Activated naive CD8-positive, alpha-beta T cell treated with anti-CD3 and anti-CD28 coated beads, Interleukin-2, amount 50 U/mL, for 24 hours (primary cell): Measurements from ENCODE around the gene TMEM144.

ENCODE experiments used
- ATAC-seq: fragments of 150-1000 bp; cut with Tn5 transposase; one replicate; pipeline ENCODE4 v1.10.0; 2021
- DNase-seq: peaks from one replicate; pipeline ENCODE4 v3.0.0; 2021
- H3K27ac Mint-ChIP-seq: one replicate; pipeline ENCODE4 v1.8.0; 2021; ENCODE audit warnings: mild to moderate bottlenecking, mixed read lengths
- H3K27me3 Mint-ChIP-seq: one replicate; pipeline ENCODE4 v1.8.0; 2021; ENCODE audit warnings: mixed read lengths
- H3K36me3 Mint-ChIP-seq: one replicate; pipeline ENCODE4 v1.8.0; 2021; ENCODE audit warnings: low read depth, mixed read lengths
- H3K4me1 Mint-ChIP-seq: one replicate; pipeline ENCODE4 v1.8.0; 2021; ENCODE audit warnings: mixed read lengths
- H3K4me3 Mint-ChIP-seq: one replicate; pipeline ENCODE4 v1.8.0; 2021; ENCODE audit warnings: mild to moderate bottlenecking, moderate library complexity, mixed read lengths
- H3K9me3 Mint-ChIP-seq: one replicate; pipeline ENCODE4 v1.8.0; 2021; ENCODE audit warnings: mixed read lengths

Gene TMEM144

DNA sequence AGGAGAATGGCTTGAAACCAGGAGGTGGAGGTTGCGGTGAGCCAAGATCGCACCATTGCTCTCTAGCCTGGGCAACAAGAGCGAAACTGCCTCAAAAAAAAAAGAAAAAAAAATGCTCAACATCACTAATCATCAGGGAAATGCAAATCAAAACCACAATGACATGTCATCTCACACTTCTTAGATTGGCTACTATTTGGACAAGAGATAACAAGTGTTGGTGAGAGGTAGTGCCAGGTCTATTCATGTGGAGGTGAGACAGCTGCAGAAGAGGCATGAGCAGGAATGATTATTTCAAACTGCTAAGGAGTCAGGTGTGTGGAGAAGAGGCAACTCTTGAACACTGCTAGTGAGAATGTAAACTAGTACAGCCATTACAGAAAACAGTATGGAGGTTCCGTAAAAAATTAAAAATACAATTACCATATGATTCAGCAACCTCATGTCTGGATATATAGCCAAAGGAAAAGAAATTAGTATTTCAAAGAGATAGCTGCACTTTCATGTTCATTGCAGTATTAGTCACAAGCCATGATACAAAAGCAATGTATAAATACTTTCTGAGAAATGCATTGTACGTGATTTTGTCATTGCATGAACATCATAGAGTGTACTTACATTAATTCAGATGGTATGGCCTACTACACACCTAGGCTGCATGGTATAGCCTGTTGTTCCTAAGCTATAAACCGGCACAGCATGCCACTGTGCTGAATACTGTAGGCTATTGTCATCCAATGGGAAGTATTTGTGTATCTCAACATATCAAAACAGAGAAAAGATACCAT lies 75.3 kb downstream of the TMEM144 start:
- no peak overlapping the region for H3K4me3 Mint-ChIP-seq
- DNase-seq (no peak), ATAC-seq (no peak)
- no peaks in the 10 kb centered on the region for H3K9me3 Mint-ChIP-seq
- no peaks in the 10 kb centered on the region for H3K36me3 Mint-ChIP-seq
- H3K27ac Mint-ChIP-seq, result no peak overlapping the region
- H3K4me1 Mint-ChIP-seq, result no peaks in the 10 kb centered on the region
- peaks cover 2% of the 10 kb centered on the region for H3K27me3 Mint-ChIP-seq

DNA sequence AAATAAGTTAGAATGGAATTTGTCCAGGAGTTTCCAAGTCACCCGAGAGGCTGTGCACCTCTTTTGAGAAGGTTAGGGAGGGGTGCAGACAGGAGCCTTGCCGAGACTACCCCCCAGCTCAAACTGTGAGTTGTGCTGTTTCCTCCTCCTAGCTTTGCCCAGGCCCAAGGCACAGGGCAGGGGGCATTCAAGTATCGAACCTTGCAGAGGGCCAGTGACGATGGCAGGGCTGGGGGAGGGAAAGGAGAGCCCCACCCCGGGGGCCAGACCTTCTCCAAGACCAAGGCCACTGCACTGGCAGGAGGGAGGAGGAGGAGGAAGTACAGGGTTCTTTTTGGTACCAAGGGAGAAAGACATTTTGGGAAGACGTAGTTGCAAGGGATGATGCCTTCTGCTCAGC lies 80.6 kb downstream of the TMEM144 start:
- no peak overlapping the region for H3K4me3 Mint-ChIP-seq
- H3K9me3 Mint-ChIP-seq, result peaks cover 4% of the 10 kb centered on the region
- H3K36me3 Mint-ChIP-seq, result no peaks in the 10 kb centered on the region
- H3K4me1 Mint-ChIP-seq, result no peaks in the 10 kb centered on the region
- DNase-seq (no peak), ATAC-seq (no peak)
- H3K27me3 Mint-ChIP-seq, result peaks cover 2% of the 10 kb centered on the region
- H3K27ac Mint-ChIP-seq, result no peak overlapping the region

DNA sequence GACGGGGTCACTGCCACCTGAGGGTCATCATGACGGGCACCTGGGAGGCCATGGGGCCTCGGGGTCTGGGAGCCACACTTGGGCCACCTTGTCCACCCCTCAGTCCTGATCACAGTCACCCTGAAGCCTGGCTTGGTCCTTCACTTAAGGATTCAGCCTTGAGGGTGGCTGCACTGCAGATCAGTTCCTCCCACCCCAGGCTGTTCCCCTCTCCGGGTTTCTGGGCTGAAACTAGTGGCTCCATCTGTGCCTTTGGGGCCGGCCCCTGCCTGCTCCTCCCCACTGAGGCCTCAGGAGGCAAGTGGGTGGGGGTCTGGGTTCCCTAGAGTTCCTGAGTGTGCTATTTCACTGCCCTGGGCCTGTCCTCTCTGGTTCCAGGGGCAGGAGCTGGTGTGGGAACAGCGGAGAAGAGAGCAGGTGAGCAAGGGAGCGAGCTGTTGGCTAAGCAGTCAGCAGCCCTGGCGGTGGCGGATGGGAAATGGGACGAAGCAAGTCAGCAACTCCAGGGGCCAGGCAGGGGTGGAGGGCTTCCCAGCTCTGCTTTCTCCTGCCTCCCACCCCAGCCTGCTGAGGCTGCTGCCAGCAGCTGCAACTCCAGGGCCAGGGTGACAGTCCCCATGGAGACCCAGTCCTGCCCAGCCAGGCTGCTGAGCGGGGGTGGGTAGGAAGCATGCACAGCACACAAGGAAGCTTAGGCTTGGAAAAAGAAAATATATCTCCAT lies 81.2 kb downstream of the TMEM144 start:
- no peaks in the 10 kb centered on the region for H3K36me3 Mint-ChIP-seq
- H3K4me1 Mint-ChIP-seq, result no peaks in the 10 kb centered on the region
- peaks cover 2% of the 10 kb centered on the region for H3K27me3 Mint-ChIP-seq
- H3K9me3 Mint-ChIP-seq, result peaks cover 4% of the 10 kb centered on the region
- no peak overlapping the region for H3K4me3 Mint-ChIP-seq
- ATAC-seq, result no peak
- no peak for DNase-seq
- H3K27ac Mint-ChIP-seq, result no peak overlapping the region

DNA sequence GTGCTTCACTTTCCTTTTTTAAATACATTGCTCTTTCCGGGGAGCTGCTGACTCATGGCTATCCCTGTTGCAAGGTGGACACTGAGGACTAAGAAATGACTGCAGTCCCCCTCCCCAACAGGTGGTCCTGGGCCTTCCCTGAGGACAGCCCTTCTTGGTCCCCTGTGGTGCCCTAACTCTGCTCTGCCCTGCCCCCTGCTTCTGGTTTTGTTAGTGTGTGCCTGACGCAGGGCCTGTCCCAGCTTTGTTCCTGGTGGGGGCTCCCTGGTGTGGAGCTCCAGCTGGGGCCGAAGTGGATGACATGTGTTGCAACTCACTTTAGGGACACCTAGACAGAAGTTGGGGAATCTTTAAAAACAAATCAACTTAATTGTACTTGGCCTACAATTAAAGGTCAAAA lies 81.9 kb downstream of the TMEM144 start:
- Mint-ChIP-seq H3K9me3 (peaks cover 4% of the 10 kb centered on the region), H3K4me3 (no peak overlapping the region), H3K27me3 (peaks cover 2% of the 10 kb centered on the region), H3K27ac (no peak overlapping the region), H3K36me3 (no peaks in the 10 kb centered on the region), H3K4me1 (no peaks in the 10 kb centered on the region)
- ATAC-seq, result no peak
- DNase-seq, result no peak

DNA sequence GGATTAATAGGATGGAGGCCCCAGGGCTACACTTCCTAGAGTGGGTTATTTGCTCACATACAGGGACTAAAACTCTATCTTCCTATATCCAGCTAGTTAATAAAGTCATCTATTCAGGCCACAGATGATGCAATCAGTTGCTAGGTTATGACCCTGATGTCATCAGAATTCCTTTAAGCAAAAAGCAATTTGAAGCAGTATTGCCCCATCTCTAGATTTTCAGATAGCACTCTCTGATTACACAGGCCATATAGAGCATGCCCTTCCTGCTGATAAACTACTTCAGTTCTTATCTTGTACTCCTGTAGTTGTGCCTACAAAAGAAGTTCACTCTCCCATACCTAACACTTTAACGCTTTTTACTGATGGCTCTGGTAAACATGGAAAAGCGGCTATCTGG lies 84.8 kb downstream of the TMEM144 start:
- no peak overlapping the region for H3K27ac Mint-ChIP-seq
- H3K9me3 Mint-ChIP-seq, result peaks cover 4% of the 10 kb centered on the region
- no peaks in the 10 kb centered on the region for H3K36me3 Mint-ChIP-seq
- no peak overlapping the region for H3K4me3 Mint-ChIP-seq
- ATAC-seq (no peak), DNase-seq (no peak)
- H3K27me3 Mint-ChIP-seq, result peaks cover 2% of the 10 kb centered on the region
- H3K4me1 Mint-ChIP-seq, result no peaks in the 10 kb centered on the region

DNA sequence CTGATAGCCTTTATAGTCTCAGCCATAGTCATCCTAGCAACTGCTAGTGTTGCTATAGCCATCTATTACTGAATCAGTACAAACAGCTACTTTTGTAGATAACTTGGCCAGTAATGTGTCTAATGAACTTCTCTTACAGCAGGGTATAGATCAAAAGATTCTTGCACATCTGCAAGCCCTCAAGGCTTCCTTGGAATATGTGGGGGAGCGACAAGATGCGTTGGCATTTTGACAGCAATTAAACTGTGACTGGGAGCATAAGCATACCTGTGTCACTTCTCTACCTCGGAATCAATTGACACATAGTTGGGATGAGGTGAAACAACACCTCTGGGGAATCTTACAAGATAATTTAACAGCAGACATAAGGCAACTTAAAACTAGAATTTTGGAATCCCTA lies 87.6 kb downstream of the TMEM144 start:
- Mint-ChIP-seq H3K36me3 (no peaks in the 10 kb centered on the region), H3K4me3 (no peak overlapping the region), H3K9me3 (no peaks in the 10 kb centered on the region), H3K4me1 (no peaks in the 10 kb centered on the region), H3K27me3 (no peaks in the 10 kb centered on the region), H3K27ac (no peak overlapping the region)
- ATAC-seq (no peak), DNase-seq (no peak)

DNA sequence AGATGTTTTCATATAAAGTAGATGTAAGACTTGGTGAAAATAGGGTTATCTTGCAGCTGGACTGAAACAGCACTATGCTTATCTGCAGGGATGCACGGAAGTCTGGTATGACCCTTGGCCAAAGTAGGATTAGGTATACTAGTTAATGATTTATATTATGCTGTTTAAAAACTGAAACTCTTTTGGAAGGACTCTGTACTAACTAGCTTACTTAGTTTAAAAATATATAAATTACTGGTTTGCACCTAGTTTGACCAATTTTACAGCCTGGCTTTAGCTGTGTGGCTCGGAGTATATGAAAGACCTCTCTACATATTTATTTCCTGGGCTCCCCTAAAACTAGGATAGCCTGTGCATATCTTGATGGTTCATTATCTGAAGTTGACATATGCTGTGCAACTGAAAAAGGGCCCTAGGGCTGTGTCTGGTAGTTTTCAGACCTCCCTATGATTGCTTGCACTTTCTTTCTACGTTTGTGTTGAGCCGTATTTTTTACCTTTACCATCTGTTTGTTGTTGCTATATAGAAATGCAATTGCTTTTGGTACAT lies 89.2 kb downstream of the TMEM144 start:
- Mint-ChIP-seq H3K27ac (no peak overlapping the region), H3K36me3 (no peaks in the 10 kb centered on the region), H3K4me1 (no peaks in the 10 kb centered on the region), H3K27me3 (no peaks in the 10 kb centered on the region), H3K4me3 (no peak overlapping the region), H3K9me3 (no peaks in the 10 kb centered on the region)
- ATAC-seq (no peak), DNase-seq (no peak)

DNA sequence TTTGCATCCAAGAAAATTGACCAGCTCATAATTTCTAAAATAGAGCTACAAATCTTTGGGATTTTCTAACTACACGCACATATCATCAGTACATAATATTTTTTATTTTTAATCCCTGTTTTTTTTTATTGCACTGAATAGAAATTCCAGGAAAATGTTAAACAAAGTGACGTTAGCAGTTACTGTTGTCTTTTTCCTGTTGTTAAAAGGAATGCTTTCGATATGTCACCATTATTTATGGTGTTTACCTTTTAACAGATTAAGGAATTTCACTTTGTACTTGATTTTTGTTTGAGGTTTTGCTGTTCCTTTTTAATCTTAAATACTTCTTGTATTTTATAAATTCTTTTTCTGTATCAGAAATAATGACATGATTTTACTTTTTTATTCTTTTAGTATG lies 89.7 kb downstream of the TMEM144 start:
- H3K4me1 Mint-ChIP-seq, result no peaks in the 10 kb centered on the region
- H3K36me3 Mint-ChIP-seq, result no peaks in the 10 kb centered on the region
- DNase-seq (no peak), ATAC-seq (no peak)
- no peak overlapping the region for H3K27ac Mint-ChIP-seq
- H3K9me3 Mint-ChIP-seq, result no peaks in the 10 kb centered on the region
- H3K4me3 Mint-ChIP-seq, result no peak overlapping the region
- H3K27me3 Mint-ChIP-seq, result no peaks in the 10 kb centered on the region

DNA sequence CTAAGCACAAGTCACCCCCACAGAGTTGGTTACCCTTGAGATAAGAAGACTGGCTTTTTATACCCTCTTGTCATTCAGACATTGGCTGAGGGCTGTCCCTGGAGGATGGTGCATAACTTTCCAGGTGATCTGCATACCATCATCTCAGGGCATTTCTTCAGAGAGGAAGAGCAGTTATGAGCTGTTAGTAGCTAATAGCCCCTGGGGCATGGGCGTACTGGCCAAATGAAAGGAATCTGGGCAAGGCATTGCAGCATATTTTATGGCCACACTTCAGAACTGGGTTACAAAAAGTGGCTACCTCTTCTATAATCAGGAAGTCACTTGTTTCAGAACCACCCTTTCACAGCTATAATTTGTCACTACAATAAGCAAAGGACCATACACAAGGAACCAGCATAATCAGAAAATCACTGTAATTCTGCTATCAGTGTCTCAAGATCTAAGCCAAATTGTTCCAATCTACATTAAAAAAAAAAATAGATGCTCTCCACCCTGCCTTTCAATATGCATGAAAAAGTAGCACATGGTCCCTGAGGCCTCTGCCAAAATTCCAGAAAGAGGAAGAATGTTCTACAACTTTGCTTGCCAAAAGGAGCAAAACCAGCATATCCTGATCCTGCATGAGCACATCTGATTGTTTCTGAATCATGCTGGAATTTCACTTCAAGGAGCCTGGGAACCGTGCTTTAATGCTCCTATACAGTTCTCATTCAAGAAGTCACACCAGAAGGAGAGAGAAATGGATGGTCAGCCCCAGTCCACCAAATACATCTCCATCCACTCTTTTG lies 92.0 kb downstream of the TMEM144 start:
- no peak for DNase-seq
- Mint-ChIP-seq H3K9me3 (no peaks in the 10 kb centered on the region), H3K27me3 (no peaks in the 10 kb centered on the region), H3K4me3 (no peak overlapping the region), H3K4me1 (no peaks in the 10 kb centered on the region), H3K36me3 (no peaks in the 10 kb centered on the region), H3K27ac (no peak overlapping the region)
- ATAC-seq, result no peak

DNA sequence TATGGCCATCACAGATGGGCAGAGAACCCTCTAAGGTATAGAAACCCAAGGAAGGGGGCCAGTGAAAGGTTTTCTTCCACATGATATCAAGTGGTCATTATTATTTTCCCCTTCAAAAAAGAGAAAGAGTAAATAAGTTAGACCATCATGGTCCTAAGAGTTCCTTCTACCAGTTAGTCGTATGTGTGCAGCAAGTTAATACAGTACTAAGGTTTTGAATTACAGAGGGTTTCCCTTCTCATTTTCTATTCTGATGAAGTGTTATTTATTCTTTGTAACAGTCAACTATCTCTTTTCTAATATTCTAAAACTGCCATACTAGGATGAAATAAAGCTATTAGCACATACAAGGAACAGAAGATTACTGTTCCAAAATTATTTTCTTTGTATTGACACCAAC lies 94.4 kb downstream of the TMEM144 start:
- Mint-ChIP-seq H3K27ac (no peak overlapping the region), H3K27me3 (no peaks in the 10 kb centered on the region), H3K4me1 (no peaks in the 10 kb centered on the region), H3K36me3 (no peaks in the 10 kb centered on the region), H3K4me3 (no peak overlapping the region), H3K9me3 (peaks cover 4% of the 10 kb centered on the region)
- ATAC-seq, result no peak
- no peak for DNase-seq
